ENCODE measurements around the gene PALD1.
"Not testable (repeated sequence)": the region's sequence is repeated elsewhere in the genome, so short reads cannot be mapped to it uniquely, and the experiment has no call there.

Gene PALD1

DNA sequence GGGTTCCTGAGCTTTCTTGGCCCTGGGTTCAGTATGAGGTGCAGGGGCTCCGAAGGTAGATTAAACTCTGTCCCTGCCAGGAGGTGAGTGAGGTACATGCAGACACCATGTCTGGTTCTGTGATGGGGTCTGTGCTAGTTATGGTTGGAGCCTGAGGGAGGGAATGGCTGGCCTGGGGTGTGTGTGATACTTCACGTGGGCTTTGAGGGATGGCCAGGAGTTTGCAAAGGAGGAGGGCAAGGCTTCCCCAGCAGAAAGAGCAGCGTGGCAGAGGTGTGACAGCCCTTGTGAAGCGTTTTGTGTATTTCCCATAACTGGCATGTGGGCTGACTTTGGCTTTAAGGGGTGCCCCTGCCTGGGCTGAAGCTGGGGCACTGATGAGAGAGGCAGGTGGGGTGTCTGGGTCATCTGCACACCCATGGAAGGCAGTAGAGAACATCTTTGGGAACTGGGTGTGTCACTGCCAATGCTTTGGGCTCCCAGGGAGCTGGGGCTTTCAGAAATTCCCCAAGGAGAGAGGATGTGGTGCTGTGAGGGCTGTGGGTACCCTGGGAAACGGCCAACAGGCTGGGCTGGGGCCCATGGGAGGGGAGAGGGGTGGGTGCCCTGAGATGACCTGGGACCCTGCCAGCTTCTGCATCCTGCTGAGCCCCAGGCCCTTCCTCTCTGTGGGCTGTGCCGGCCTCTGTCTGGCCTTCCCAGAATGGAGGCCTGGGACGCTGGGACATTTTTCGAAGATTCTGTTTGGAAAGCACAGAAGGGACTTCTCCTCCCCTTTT, 4.6 kb downstream of the PALD1 start:
- DNase-seq: no peak

DNA sequence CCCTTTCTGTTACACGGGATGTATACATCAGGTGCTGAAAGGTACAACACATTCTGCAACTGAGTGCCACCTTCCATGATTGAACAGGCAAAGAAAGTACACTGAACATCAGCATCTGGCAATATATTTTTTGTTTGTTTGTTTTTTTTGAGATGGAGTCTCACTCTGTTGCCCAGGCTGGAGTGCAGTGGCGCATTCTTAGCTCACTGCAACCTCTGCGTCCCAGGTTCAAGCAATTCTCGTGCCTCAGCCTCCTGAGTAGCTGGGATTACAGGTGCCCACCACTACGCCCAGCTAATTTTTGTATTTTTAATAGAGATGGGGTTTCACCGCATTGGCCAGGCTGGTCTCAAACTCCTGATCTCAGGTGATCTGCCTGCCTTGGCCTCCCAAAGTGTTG, 5.3 kb downstream of the PALD1 start:
- not testable (repeated sequence) for DNase-seq

DNA sequence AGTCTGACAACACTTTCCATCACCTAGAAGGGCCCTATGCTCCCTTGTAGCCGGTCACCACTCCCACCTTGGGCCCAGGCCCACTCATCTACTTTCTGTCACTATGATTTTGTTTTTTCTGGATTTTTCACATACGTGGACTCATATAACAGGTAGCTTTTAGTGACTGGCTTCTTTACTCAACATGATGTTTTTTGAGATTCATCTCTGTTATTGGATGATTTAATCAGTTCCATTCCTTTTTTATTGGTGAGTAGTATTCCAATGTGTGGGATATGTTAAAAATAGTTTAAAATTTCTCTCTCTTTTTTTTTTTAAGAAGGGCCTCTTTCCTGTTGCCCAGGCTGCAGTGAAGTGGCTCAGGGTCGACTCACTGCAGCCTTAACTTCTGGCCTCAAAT, 9.3 kb downstream of the PALD1 start:
- DNase-seq: no peak

DNA sequence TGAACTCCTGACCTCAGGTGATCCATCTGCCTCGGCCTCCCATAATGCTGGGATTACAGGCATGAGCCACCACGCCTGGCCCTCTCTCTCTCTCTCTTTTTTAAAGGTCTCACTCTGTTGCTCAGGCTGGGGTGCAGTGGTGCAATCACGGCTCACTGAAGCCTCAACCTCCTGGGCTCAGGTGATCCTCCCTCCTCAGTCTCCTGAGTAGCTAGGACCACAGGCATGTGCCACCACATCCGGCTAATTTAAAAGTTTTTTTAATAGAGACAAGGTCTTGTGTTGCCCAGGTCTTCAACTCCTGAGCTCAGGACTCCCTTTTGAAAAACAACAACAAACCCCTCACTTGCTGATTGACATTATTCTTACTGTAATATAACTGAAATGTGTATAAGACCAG, 11.6 kb downstream of the PALD1 start:
- DNase-seq: no peak

DNA sequence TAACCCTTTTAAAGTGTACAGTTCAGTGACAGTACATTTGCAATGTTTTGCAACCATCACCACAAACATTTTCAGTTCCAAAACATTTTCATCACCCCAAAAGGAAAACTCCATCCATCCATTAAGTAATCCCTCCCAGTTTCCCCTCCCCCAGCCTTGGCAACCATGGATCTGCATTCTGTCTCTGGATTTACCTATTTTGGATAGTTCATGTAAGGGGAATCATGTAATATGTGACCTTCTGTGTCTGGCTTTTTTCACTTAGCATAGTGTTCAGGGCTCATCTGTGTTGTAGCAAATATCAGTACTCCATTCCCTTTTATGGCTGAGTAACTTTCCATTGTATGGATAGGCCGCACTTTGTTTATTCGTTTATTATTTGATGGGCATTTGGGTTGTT, 13.0 kb downstream of the PALD1 start:
- DNase-seq: no peak

DNA sequence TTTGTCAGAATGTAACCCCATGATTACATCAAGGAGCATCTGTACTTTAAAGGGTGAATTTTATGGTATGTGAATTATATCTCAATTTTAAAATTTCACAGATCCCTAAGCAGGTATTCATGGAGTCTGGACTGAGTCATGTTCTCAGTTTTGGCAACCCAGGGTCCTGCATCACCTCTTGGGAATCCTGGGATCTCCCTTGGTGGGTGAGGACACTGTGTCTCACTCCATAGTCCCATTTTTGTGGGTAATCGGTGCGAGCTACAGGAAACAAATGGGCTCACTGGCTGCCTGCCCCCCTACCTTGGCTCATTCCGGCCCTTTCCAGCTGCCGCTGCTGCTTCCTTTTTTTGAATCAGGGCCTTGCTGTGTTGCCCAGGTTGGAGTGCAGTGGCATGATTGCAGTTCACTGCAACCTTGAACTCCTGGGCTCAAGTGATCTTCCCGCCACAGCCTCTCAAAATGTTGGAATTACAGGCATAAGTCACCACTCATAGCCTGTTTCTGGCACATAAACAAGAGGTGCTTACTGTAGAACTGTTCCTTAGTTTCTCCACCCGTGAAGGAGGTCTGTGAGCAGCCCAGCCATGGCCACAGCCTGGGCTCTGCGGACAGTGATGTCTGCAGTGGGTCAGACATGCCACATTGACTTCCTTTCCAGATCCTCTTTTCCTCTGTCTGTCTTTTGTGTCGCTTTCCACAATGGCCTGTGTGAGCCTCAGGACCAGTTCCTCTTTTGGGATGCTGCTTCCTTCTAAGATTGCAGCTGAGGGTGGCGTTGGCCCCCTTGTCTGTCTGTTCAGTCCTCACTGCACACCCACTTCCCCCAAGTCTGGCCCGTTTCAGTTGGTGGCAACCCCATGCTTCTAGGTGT, 14.5 kb downstream of the PALD1 start:
- DNase-seq: no peak

DNA sequence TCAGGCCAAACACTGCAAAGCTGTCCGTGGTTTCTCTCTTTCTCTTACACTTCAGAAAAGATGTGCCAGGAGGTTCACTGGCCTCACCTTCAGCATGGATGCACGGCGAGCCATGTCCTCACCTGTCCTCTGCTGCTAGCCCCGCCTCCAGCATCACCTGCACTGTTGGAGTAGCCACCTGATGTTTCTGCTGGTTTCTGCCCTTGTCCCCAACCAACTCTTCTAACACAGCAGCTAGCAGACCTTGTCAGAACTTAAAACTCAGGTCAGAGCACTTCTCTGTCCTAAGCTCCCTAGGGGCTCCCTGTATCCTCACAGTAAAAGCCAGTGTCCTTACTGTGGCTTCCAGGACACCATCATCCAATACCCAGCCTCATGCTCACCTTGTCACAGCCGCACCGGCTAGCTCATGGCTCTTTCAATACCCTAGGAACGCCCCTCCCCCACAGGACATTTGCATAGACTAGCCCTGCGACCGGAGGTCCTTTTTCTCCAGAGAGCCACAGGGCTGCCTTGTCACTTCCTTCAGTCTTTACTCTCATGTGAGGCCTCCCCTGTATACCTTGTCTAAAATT, 15.2 kb downstream of the PALD1 start:
- no peak for DNase-seq

DNA sequence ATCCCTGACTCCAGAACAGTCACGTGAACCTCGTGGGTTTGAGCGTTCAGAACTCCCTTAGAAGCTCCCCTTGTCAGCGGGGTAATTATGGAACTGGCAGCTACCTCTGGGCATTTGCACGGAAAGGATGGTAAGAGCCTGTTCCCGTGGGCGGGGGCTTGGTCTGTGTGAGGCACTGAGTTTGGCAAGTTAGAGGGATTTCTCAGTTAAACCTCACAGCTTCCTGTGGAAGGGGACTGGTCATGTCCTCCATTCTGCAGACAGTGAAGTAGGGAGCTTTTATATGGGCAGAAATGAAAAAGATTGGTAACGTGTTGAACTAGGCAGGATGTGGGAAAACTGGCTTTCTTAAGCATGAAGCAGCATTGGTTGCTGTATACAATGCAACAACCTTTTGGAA, 16.0 kb downstream of the PALD1 start:
- DNase-seq: no peak

DNA sequence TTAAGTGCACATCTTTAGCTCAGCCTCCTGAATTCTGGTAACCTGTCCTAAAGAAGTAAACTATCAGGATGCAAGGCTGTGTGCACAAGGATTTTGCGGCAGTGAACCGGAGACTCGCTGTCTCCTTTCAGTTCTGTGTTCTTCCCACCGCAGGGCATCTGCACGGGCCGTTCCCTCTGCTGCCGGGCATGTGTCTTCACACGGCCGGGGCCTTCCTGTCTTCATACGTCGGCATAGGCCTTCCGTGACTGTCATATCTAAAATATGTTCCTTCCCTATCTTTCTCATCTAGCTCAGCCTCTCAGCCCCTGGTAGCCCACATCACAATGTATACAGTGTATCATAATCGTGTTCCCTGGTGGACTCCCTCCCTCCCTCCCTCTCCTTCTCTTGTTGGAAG, 16.4 kb downstream of the PALD1 start:
- no peak for DNase-seq

DNA sequence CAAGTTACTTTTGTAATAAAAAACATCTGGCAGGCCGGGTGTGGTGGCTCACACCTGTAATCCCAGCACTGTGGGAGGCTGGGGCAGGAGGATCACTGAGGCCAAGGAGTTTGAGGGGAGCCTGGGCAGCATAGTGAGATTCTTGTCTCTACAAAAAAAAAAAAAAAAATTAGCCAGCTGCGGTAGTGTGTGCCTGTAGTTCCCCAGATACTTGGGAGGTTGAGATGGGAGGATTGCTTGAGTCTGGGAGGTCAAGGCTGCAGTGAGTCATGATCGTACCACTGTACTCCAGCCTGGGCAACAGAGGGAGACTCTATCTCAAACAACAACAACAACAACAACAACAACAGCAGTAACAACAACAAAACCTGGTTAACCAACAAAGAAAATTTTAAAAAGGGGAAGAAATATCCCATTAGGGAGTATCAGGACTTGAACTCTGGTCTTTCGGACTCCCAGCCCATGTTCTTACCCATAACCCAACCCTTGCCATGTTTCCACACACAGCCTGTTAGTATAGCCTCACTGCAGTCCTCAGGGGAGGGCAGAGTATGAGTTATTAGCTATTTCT, 17.2 kb downstream of the PALD1 start:
- no peak for DNase-seq

DNA sequence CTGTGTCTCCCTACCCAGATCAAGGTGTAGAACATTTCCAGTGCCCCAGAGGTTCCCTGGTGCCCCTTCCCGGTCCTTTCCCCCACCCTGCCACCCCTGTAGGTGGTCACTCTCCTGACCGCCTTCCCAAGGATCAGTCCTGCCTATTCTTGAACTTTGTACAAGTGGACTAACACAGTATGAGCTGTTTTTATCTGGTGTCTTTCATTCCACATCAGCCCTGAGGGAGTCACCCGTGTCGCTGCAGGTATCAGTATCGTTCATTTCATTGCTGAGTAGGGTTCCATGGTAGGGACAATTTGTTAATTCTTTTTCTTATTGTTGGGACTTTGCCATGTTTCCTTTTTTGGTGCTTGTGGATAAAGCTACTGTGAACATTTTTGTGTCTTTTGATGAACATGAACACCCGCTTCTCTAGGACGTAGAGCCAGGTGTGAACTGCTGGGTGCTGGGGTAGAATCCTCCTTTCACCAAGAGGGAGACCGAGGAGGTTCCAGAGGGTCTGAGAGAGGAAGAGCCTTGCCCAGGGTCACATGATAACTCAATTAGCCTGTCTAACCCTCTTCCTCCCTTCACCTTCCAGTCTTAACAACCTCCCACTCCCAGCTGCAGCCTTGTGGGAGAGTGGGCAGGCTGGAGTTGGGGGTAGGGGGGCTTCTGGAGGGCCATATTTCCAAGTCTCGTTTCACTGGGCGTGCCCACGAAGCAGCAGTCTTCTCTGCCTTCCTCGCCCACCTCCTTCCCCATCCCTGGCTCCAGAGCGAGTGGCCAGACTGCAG, 18.0 kb downstream of the PALD1 start:
- DNase-seq: no peak

DNA sequence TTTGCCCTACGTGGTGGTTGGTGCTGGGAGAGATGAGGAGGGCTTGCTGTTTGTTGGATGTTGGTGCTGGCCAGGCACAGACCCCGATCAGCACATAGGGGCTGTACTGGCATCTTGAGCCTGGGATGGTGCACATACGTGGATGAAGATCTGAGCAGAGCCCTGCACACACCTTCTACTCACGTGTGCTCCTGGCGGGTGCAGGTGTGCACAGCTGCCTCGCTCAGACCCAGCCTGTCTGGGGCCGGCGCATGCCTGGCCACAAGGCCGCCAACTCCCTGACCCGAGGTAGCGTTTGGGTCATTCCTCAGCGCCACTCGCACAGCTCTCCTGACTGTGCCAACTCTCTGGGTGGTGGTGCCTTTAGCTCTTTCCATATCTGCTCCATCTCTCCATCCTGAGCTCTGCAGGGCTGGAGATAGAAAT, 18.6 kb downstream of the PALD1 start:
- no peak for DNase-seq

DNA sequence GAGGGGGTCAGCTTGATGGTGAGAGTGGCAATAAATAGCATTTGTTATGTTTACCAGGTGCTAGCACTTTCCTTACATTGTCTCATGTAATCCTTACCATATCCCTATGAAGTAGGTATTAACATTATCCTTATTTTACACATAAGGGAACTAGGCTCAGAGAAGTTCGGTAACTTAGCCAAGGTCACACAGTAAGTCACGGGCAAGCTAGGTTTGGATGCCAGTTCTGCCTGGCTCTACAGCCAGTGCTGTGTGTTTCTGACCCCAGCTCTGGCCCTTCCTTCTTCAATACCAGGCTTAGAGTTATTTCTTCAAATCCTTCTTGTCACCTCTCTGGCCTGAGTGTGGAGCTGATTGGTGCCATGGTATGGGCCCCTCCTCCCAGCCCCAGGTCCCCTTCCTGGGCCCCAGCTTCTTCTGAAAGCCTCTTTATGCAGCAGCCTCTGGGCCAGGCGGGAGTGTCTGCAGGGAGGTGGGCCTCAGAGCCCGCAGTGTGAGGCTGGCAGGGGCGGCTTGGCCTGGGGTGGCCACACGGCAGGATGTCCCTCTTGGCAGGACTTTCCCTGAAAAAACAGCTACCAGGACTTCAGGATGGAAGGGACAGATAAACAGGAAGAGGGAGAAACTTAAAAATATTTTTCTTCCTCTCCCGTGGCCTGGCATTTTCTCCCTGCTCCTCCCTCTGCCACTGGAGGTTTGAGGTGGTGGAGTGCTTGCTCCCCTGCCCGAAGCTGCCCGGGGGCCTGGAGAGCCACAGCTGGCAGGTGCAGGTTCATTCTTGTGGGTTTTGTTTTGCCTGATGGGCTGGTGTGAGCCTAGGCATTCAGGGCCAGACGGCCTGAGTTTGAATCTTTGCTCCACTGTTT, 20.6 kb downstream of the PALD1 start:
- DNase-seq: no peak

DNA sequence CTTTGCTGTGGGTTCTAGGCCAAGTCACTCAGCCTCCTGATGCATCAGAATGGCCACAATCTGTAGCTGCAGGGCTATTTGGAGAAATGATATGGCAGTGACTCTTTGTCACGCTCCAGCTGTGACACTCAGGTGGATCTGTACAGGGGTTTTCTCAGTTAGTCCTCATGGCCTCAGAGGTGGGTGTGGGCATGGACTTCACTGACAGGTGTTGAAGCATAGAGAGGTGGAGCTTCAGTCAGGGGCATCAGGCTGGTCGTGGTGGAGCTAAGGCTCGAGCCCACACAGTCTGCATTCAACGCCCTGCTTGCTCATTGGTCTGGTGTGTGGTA, 21.2 kb downstream of the PALD1 start:
- no peak for DNase-seq

DNA sequence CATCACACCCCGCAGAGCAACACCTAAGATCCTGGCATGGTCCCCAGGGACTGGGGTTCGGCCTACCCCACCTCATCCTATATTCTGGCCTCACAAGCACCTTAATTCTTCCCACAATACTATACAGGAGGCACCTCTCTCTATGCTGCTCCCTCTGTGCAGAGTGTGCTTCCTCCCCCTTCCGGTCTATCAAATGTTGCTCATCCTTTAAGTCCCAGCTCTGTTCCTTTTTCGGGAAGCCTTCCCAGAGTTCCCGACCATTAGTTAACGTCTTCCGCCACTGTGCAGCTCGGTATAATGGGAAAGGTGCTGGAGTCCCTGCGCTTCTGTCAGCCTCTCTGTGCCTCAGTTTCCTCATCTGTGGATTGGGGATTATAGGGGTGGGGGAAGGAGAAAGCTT, 21.8 kb downstream of the PALD1 start:
- no peak for DNase-seq

DNA sequence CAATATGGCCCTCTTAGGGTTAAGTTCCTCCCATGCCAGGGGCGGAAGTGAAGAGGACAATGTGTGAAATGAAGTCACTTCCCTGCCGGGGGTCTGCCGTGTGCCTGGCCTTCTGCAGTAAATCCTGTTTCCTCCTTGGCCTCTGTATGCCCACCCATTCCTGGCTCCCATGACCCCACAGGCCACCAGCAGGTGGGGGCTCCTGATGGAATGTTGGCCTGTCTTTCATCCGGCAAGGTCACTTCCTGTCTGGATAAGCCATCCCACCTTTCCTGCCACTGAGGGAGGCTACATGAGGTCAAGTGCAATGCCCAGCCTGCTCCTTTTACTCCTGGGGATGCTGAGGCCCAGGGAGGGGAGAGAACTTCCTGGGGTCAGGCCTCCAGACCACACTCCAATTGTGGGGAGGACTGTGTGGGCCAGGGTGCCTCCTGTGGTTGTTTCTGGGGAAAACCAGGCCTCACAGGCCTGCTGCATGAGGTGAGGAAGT, 22.3 kb downstream of the PALD1 start:
- DNase-seq: no peak

DNA sequence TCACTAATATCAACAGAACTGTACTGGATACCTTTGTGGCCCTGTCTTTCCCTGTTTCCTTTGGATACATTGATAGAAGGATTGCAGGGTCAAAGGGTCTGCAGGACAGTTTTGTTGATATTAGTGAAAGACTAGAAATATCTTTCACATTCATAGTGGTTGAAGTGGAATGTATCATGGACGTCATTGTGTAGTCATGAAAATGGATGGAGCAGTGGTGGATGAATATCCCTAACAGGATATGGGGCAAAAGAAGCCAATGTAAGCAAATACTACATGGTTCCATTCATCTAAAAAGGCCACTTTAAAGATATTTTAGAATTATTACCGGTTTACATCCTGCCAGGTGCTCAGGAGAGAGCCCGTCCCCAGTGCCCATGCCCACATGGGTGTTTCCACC, 23.8 kb downstream of the PALD1 start:
- DNase-seq: no peak

DNA sequence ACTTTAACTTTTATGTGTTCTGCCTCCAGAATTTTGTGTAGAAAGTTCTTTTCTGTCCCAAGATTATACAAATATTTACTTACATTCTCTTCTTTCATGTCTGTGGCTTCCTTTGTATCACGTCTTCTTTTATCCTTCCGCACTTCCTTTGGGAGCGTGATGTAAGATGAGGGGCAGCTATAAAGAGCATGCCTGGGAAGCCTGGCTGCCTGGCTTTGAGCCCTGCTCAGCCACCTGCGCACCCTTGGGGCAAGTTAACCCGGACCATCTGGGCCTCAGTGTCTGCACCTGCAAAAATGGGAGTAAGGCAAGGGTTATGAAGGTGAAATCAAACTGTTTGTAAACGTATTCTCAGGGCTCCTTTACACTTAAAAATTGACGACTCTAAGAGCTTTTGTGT, 25.2 kb downstream of the PALD1 start:
- no peak for DNase-seq

DNA sequence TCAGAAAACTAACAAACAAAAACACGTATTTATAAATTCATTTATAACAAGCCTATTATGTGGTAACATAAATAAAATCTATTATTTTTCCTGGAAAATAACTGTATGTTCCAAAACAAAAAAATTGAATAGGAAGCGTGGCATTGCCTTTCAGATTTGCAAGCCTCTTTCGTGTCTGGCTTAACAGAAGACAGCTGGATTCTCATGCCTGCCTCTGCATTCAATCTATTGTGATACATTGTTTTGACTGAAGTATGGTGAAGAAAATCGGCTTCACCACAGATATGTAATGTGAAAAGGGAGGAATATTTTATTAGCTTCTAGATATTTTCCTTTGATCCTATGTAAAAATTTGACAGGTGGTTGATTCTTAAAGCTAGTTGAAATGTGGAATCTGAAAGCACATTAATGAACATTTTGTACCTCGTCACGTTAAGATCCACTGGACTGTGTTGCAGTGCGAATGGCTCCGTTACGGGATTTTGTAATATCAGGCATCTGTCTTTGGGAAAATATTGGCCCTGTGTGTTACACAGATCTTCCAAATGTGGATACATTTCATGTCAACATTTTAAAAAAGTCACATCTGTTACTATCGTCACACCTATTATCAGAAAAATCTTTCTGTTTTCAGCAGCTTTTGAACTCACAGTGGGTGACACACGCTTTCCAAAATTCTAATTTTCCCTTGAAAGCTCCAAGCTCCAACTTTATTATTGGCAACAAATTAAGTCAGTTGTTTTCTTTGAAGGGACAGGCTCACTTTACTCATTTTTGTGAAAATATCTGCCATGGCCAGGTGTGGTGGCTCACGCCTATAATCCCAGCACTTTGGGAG, 26.2 kb downstream of the PALD1 start:
- DNase-seq: no peak

DNA sequence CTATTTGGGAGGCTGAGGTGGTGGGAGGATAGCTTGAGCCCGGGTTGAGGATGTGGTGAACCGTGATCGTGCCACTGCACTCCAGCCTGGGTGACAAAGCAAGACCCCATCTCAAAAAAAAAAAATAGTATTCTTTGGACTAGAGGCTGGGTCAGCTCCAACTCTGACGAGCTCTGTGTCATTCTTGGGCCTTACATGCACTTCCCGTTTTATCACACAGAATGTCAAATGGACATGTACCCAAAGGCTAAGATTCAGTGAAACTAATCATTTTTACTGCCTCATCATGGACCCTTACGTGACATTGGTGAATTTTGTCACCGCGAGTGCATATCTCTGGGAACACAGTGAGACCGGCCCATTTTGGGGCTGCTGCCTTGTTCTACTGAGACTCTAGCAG, 27.3 kb downstream of the PALD1 start:
- DNase-seq: no peak

DNA sequence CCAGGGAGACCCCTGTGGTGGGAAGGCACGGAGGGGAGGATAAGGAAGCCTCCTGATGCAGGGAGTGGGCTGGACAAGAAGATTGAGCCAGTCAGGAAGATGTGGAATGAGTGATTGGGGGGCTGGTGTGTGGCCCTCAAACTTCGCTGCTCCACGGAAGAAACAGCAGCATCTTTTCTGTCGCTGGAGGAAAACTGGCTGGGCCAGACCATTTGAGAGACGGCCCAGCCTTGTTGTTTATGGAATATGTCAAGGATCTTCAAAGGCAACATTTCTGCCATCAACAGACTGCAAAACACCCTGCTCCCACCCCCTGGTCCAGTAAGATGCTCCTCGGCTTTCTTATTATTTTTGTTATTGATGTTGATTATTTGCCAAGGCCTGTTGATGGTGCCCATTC, 29.4 kb downstream of the PALD1 start:
- no peak for DNase-seq

All from NCI-H1092 (cell line).